GM21526 (cell line): ENCODE data around the gene CNTN4.

ENCODE experiments used
- ATAC-seq: cut with Tn5 transposase; IDR thresholded peaks from one replicate; pipeline ENCODE4 v1.9.1; 2021; ENCODE audit warnings: moderate library complexity; ENCODE audit not compliant: unreplicated experiment, low FRiP score

CNTN4 gene

GRCh38 chr3:2656806-2657777 lies 558.4 kb downstream of the CNTN4 start:
- ATAC-seq = no peak

GRCh38 chr3:2657971-2658370 lies 559.3 kb downstream of the CNTN4 start:
- no peak for ATAC-seq

GRCh38 chr3:2659896-2660295 lies 561.2 kb downstream of the CNTN4 start:
- ATAC-seq = no peak

- ATAC-seq = no peak
These were observed 562.4 kb downstream of the CNTN4 start for GRCh38 chr3:2661078-2661477.

- no peak for ATAC-seq
These were observed 578.8 kb downstream of the CNTN4 start for GRCh38 chr3:2677501-2677900.

- ATAC-seq = no peak
These were observed 581.6 kb downstream of the CNTN4 start for GRCh38 chr3:2680236-2680635.

GRCh38 chr3:2684046-2684445 lies 585.4 kb downstream of the CNTN4 start:
- no peak for ATAC-seq

GRCh38 chr3:2686816-2687502 lies 588.3 kb downstream of the CNTN4 start:
- no peak for ATAC-seq

- ATAC-seq = no peak
These were observed 598.9 kb downstream of the CNTN4 start for GRCh38 chr3:2697589-2697988.

GRCh38 chr3:2701471-2701870 lies 602.8 kb downstream of the CNTN4 start:
- ATAC-seq = no peak

GRCh38 chr3:2706144-2706835 lies 607.6 kb downstream of the CNTN4 start:
- ATAC-seq = no peak

GRCh38 chr3:2706836-2707210 lies 608.2 kb downstream of the CNTN4 start:
- no peak for ATAC-seq

- no peak for ATAC-seq
These were observed 612.4 kb downstream of the CNTN4 start for GRCh38 chr3:2711081-2711480.

GRCh38 chr3:2713923-2714322 lies 615.3 kb downstream of the CNTN4 start:
- ATAC-seq = no peak

GRCh38 chr3:2714834-2715233 lies 616.2 kb downstream of the CNTN4 start:
- ATAC-seq = peak; percentile 74

GRCh38 chr3:2727101-2727500 lies 628.4 kb downstream of the CNTN4 start:
- ATAC-seq = no peak

GRCh38 chr3:2727610-2728318 lies 629.1 kb downstream of the CNTN4 start:
- ATAC-seq = no peak

GRCh38 chr3:2731843-2732242 lies 633.2 kb downstream of the CNTN4 start:
- ATAC-seq = no peak

- ATAC-seq = no peak
These were observed 636.8 kb downstream of the CNTN4 start for GRCh38 chr3:2735392-2735894.

GRCh38 chr3:2741516-2741915 lies 642.9 kb downstream of the CNTN4 start:
- no peak for ATAC-seq
